ENCODE results near the gene CMKLR1. TPM values are rescaled to one million over a fixed set of nuclear protein-coding genes. Genes with fewer than 3 reads are reported as not detected.

The CMKLR1 gene
- total RNA-seq, 1 donor from 2014 or later, result 10.6 TPM

DNA sequence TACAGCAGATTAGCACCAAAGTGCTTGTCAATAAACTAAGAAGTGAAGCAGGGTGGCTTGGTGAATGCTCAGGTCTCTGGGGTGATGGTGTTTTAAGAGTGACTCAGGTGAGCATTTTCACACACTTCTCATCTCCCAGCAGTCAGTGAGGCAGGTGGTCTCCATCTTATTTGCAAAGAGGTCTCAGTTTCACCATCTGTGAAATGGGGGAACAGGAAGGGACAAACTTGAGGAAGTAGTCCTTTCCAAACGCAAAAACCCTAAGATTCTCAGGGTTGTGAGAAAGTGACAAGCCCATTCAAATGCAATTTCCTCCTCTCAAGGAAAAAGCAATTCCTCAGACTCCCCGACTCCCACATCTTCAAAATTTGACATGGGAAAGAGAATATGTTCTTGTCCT is 54.1 kb downstream of the CMKLR1 start:
- no peak for DNase-seq (ENCODE audit: missing footprints)
- ATAC-seq, result no peak
- intact Hi-C loops (cut with DNase I), result no loop called here

DNA sequence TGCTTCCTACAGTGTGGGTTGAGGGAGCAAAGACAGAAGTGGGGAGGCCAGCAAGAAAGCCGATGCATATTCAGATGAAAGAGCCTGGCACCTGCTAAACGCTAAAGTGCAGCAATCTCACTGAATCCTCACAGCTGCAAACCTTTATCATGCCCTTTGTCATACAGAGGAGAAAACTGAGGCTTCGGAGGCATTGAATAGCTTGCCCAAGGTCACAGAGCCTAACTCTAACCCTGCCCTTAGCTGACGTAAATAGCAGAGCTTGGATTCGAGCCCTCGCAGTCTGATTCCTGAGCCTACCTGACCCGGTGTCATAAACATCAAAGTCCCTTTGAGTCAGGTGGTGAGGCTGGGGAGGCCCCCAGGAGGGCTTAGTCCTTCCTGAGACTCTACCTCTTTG is 54.9 kb downstream of the CMKLR1 start:
- ATAC-seq, result no peak
- no peak for DNase-seq (ENCODE audit: missing footprints)
- intact Hi-C loops (cut with DNase I), result no loop called here

DNA sequence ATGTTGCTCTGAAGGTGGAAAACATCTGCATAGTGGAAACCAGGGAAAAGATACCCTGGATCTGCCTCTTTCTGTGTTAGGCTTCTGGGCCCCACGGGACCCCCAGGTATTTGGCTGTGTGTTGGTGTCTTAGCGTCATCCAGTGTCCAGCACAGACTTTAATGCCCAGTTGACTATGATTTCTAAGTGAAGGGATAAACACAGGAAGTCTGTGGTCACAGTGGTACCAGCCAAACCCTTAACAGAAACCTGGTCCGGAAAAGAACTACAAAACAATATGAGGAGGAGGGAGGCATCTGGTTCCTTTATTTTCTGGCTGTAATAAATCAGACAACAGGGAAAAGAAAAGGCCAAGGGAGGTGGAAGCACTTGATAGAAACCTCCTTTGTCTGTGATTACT is 56.4 kb downstream of the CMKLR1 start:
- no peak for DNase-seq (ENCODE audit: missing footprints)
- intact Hi-C loops (cut with DNase I), result no loop called here
- ATAC-seq, result no peak

DNA sequence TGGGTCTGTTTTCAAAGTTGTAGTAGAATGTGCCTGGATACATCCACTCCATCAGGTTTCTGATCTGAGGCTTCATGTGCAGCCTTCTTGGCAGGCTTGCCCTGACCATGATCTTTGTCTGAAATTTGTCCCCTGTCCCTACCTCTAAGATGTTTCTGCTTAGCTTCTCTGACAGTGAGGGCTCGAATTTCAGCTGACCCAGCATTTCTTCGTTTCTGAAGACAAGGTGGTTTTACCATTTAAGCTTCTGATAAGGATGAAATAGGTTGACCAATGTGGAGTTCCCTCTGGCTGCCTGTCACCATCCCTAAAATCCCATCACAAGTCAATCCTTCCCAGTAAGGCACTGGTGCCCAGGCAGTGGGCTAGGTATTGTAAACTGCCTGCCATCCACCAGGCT is 57.0 kb downstream of the CMKLR1 start:
- ATAC-seq (no peak), DNase-seq (ENCODE audit: missing footprints) (no peak)
- intact Hi-C loops (cut with DNase I), result no loop called here

DNA sequence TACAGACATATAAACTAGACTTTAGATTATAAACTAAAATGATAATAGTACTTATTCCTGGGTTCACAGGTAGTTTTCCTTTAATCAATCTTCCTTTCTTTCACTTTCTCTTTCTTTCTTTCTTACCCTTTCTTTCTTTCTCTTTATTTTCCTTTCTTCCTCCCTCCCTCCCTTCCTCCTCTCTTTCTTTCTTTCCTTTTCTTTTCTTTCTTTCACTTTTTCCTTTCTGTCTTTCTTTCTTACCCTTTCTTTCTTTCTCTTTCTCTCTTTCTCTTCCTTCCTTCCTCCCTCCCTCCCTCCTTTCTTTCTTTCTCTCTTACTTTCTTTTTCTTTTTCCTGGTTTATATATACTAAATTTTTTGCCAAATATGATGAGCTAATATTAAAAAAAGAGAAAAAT is 61.5 kb downstream of the CMKLR1 start:
- ATAC-seq (no peak), DNase-seq (ENCODE audit: missing footprints) (no peak)
- intact Hi-C loops (cut with DNase I), result no loop called here

DNA sequence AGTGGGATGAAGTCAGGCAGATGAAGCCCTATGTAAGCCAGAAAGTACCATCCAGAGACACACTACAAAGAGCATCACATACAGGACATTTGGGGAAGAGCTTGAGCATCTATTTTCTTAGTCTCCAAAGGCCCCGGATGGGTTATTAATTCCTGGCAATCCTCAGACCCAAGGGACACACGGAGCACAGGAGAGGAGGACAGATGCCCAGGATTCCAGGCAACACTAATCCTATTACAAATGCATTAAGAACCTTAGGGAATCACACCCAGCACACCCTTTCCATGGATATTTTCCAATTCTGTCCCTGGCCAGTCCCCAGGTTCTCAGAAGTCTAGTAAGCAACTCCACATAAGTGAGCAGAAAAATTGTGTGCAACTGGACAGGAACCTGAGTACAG is 65.9 kb downstream of the CMKLR1 start:
- DNase-seq (ENCODE audit: missing footprints) (no peak), ATAC-seq (peak; percentile 50)
- intact Hi-C loops (cut with DNase I), result no loop called here

DNA sequence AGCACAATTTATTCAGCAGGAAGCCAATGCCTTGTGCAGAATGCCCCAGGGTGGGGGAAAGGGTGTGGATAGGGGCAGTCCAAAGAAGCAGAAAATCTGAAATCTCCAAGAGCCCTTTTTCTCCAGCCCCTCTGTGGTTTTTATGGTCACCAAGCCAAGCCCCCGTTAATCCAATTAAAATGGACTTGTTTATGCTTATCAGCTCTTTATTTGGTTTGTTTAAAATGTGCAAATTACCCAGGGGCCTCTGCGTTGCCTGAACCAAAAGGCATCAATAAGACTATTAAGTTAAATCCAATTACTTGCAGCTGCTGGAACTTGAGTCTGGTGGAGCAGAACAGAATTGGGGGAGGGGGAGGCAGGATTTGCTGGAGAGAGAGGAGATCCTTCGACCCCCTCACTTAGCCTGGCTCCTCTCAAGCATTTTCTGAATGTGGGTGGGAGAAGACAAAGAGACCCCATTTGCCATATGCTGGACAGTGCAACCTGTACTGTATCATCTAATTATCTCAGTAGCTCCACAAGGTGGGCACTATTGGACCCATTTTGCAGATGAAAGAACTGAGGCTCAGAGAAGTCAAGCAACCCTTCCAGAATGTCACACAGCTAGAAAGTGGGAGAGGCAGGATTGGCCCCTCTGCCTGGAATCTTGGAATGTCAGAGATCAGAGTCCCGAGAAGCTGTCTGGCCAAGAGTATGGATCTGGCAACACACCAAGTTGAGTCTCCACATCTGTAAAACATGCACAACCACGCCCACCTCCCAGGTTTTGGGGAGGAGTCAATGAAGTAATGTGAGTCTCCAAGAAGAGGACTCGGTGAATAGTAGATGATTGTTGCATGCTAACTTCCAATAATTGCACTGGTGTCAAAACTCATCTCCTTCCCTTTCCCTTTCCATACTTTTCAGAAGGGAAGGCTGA is 66.9 kb downstream of the CMKLR1 start:
- ATAC-seq, result no peak

DNA sequence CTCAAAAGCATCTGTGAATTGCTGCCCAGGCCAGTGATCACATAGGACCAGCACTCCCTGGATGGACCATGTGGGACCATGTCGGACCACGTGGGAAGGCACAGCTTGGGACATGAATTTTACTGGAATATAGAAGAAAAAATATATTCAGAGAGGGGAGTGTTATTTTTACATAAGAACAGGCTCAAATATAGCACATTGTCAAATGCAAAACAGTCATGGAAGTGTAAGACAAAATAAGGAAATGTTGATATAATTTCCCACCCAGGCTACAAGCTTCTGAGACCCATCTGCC is 68.3 kb downstream of the CMKLR1 start:
- DNase-seq (ENCODE audit: missing footprints) (no peak), ATAC-seq (no peak)
- intact Hi-C loops (cut with DNase I), result no loop called here

More for the DNA sequence above, 66.9 kb downstream of the CMKLR1 start:
- DNase-seq (ENCODE audit: missing footprints), result no peak
- intact Hi-C loops (cut with DNase I), result no loop called here

DNA sequence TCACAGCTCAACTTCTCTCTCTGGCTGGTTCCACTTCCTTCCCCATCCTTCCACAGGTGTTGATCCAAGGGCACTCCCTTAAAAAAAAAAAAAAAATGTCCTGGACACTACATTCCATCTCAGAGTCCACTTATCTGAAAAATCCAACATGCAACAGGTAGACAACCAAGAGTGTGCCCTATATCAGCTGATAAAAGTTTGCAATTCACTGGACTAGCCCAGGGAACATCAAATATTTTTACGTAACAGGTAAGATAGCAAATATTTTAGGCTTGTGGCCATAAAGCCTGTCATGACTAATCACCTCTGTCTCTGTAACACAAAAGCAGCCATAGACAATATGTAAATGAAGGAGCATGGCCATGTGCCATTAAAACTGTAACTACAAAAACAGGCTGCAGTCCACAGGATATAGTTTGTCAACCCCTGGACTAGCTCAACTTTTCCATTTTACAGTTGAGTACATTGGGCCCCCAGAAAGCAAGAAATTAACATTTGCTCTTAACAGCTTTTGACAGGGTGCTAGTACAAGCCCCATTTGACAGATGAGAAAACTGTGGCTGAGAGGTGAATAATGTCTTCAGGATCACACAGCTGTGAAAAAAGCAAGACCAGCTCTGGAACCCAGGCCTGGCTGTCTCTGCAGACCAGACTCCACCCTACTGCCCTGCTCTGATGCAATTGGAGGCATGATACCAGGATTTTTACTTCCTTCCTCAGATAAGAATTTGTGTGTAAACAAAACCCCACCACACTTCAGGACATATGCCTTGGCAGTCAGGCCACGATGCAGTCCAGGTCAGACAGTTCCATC is 68.9 kb downstream of the CMKLR1 start:
- ATAC-seq, result no peak
- no peak for DNase-seq (ENCODE audit: missing footprints)
- intact Hi-C loops (cut with DNase I), result no loop called here

DNA sequence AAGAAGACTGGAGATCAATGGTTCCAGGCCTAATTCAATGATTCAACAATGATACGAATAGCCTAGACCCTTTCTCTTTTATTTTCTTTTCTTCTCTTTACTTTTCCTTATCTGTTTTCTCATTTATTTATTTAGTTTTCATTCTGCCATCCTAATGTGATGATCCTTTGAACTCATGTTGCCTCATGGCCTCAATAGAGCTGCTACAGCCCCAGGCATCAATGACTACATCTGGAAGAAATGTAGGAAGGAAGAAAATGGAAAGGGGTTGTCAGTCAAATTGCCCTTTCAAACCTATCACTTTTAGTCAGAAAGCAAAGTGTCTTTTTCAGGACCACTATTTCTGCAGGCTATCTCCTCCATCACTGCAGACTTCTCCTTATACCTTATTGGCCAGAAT is 69.9 kb downstream of the CMKLR1 start:
- no peak for ATAC-seq
- intact Hi-C loops (cut with DNase I), result no loop called here
- DNase-seq (ENCODE audit: missing footprints), result no peak

DNA sequence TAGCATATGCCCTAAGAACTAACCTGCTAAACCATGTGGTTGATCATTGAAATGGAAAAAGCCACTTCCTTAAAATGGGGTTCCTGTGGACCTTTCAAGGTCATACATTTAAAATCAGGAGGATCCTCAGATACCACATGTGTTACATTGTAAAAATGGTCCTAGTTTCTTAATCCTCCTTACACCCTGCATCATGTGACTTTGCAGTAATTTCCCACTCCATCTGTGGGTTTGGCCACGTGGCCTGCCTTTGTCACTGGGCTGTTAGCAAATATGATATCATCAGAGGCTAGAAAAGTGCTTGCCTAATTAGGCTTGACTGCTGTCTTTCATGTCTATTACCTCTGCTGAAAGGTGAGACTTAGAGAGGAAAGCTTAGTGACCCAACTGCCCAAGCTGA is 70.7 kb downstream of the CMKLR1 start:
- ATAC-seq (no peak), DNase-seq (ENCODE audit: missing footprints) (no peak)
- intact Hi-C loops (cut with DNase I), result no loop called here

DNA sequence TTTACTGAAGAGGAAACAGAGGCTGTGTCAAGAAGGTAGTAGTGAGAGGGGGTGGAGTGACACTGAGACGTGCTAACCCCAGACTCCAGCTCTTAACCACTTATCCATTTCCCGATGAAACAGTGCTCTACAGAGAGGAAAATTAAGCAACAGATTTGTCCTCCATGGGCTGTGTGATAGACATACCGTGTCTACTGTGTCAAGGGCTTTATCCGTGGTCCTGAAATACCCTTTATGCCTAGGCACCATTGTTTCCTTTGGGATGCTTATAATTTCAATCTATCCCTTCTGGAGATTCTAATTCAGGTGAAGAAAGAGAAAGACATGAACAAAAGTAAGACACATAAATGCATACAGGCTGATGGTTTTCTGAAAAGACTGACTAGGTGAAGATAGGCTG is 71.7 kb downstream of the CMKLR1 start:
- ATAC-seq (no peak), DNase-seq (ENCODE audit: missing footprints) (no peak)
- intact Hi-C loops (cut with DNase I), result no loop called here

DNA sequence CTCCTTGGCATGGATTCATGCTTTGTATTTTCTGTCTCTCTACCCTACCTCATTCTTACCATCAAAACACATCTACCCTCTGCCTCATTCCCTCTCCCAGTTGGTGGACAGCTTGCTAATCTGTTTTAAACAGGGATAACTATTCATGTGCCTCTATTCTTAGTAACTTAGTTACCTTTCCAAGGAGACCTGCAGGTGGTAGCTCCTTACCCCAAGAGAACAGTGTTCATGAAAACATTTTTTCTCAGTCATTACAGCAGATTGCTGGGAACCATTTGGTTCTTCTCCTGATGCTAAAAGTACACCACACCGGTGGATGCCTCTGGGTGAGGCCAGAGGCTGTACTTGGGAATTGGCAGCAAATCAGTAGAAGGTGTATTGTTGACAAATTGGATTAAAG is 73.0 kb downstream of the CMKLR1 start:
- DNase-seq (ENCODE audit: missing footprints) (no peak), ATAC-seq (no peak)
- intact Hi-C loops (cut with DNase I), result no loop called here

DNA sequence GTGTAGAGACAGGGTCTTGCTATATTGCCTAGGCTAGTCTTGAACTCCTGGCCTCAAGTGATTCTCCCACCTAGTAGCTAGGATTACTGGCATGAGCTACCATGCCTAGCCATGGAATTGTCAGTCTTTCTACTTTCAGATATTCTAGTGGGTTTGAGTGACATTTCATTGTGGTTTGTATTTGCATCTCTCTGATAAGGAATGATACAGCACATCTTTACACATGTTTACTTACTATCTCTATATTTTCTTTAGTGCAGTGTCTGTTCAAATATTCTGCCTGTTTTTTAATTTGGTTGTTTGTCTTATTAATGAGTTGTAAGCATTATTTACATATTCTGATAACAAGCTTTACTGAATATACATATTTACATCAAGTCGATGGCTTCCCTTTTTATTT is 73.6 kb downstream of the CMKLR1 start:
- DNase-seq (ENCODE audit: missing footprints), result no peak
- no peak for ATAC-seq
- intact Hi-C loops (cut with DNase I), result no loop called here

DNA sequence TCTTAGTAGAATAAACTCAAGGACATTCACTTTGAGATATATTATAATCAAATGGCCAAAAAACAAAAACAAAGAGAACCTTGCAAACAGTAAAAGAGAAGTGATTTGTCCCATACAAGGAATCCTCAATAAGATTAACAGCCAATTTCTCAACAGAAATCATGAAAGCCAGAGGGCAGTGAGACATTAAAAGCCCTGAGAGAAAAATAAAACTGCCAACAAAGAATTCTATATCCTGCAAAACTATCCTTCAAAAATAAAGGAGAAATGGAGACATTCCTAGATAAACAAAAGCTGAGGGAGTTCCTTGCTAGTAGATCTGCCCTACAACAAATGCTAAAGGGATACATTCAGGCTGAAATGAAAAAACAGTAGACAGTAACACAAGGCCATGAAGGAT is 78.1 kb downstream of the CMKLR1 start:
- ATAC-seq, result no peak
- DNase-seq (ENCODE audit: missing footprints), result no peak
- intact Hi-C loops (cut with DNase I), result no loop called here

DNA sequence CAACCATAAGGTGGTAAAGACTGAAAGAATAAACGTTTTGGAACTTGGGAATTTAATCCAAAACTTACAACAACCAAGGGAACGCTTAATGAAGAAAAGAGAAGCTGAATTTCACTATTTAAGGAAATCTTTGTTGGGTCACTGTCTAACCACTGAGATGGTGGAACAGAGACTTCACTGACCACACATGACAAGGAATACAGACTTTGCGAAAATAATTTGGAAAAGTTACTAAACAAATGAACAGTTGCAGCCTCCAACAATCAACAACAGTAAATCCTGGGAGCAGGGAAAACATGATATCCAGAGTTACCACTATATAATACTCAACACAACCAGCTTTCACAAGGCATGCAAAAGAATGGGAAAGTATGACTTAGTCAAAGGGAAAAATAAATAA is 79.1 kb downstream of the CMKLR1 start:
- intact Hi-C loops (cut with DNase I), result no loop called here
- DNase-seq (ENCODE audit: missing footprints), result no peak
- no peak for ATAC-seq

DNA sequence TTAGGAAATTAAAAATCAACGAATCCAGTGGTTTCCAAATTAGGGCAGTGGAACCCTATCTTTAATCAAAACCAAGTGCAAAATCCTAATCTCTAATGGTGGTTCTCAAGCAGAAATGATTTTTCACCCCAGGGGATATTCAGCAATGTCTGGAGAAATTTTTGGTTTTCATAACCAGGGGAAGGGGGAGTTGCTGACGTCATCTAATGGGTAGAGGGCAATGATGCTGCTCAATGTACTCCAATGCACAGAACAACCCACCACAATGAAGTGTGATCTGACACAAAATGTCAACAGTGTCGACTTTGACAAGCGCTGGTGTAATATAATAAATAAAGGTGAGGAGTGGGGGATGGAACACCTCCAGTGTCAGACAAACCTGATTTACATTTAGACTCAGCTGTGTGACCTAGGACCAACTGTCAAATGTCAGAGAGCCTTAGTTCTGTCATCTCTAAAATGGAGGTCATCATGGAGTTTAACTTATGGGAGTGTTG is 81.5 kb downstream of the CMKLR1 start:
- no peak for DNase-seq (ENCODE audit: missing footprints)
- ATAC-seq, result no peak
- intact Hi-C loops (cut with DNase I), result no loop called here

DNA sequence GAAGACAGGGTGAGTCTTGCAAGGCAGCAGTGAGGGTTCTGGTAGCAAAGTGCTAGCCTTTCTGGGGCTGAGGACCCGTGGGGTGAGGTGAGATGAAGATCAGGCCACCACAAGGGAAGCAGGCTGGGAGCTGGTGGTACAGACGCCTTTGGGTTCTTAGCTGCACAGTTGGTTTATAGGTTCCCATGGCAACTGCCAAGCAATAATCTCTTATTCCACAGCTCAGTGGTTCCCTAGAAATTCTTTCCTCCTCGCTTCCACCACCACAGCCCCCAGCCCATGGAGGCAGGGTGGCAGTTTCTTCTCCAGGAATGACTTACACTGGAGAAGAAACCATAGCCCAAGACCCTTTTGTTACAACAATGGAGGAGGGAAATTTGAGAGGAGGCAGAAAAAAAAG is 82.1 kb downstream of the CMKLR1 start:
- no peak for DNase-seq (ENCODE audit: missing footprints)
- ATAC-seq, result no peak
- intact Hi-C loops (cut with DNase I), result no loop called here

DNA sequence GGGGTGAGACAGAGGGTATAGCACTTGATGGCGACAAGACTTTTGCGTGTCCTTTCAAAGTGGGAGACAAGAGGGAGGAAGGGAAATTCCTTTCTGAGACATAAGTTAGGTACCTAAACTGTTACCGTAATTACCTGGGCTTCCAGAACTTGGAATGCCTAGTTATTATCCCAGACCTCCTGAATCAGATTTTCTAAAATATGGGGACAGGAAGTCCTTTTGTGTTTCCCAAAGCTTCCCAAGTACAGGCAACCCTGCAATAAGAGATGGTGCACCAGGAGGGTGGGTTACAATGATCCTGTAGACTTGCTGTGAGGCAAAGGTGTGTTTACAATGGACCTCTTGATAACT is 83.9 kb downstream of the CMKLR1 start:
- DNase-seq (ENCODE audit: missing footprints), result no peak
- no peak for ATAC-seq
- intact Hi-C loops (cut with DNase I), result no loop called here

DNA sequence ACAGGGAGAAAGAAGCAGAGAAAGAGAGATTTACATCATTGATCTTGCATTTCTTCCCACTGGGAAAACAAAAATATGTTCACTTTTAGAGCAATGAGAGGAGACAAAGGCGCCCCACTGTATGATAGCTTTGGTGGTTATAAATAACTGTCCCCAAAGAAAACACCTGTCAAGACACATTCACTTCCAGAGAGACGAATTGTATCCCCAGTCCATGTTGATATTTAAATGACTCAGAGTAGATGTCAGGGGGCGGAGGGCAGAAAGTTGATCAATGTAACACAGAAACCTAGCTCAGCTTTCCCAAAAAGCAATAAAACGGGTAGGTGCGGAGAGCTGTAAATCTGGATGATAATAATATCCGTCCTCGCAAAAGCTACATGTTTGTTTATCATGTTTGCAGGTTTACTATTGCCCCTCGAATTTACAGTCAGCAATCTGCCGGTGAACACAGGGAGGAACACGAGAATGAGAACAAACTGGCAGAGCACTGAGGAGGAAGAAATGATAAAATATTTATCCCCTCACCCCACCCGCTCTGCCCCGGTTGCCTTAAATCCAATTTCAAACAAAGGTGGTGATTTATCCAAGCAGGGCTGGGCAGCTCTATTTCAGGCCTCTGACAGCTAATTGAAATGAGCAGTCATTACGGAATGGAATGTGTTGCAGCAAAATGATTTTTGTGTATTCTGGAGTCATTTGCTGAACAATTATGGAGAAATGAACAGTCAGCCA is 84.4 kb downstream of the CMKLR1 start:
- ATAC-seq (no peak), DNase-seq (ENCODE audit: missing footprints) (no peak)
- intact Hi-C loops (cut with DNase I), result no loop called here

Measured in Right ventricle myocardium inferior (tissue), 1 donor.